Liver (tissue), 2 donors: Measurements from ENCODE around the gene SBK3.

ENCODE experiments used
- ATF3 ChIP-seq: IDR thresholded peaks from 2 replicates; pipeline ENCODE4 v1.6.1; 2016; ENCODE audit warnings: antibody characterized with exemption
- FOXA1 ChIP-seq: IDR thresholded peaks from 2 replicates; pipeline ENCODE4 v1.6.1; 2016; ENCODE audit warnings: antibody characterized with exemption
- RAD21 ChIP-seq, 2 donors: IDR thresholded peaks; 2 replicates each; pipeline ENCODE4 v1.6.1; 2016; ENCODE audit warnings: antibody characterized with exemption in 2 of 2, mild to moderate bottlenecking in 2 of 2
- donor health status: healthy.

GRCh38 chr19:55553217-55554182 lies 8.2 kb upstream of the SBK3 start:
- TF ChIP-seq RAD21 (IDR thresholded peaks at IDR 0.05) (peak in 1 of 2 donors; percentile 10), ATF3 (no peak), FOXA1 (no peak)
